Stimulated activated CD8-positive, alpha-beta memory T cell treated with anti-CD3 and anti-CD28 coated beads, Interleukin-12 subunit alpha, Interleukin-12 subunit beta, amount 100 ng/mL, for 24 hours (primary cell): ENCODE results near the gene TMUB1.

Experiments used
- DNase-seq: peaks from one replicate; pipeline ENCODE4 v3.0.0-alpha.2; 2020; ENCODE audit errors: extremely low read depth

TMUB1 gene

GRCh38 chr7:151085329-151085690 is 2.0 kb upstream of the TMUB1 start:
- no peak for DNase-seq

- no peak for DNase-seq
Observed at GRCh38 chr7:151083824-151084160, 499 bp upstream of the TMUB1 start.

GRCh38 chr7:151082141-151083070 is 887 bp downstream of the TMUB1 start:
- DNase-seq: no peak

GRCh38 chr7:151081170-151082101 is 1.9 kb downstream of the TMUB1 start:
- no peak for DNase-seq

GRCh38 chr7:151080522-151081169 is 2.6 kb downstream of the TMUB1 start, which contains the start of gene FASTK:
Gene FASTK (minus strand): TSS chr7:151080809. CDS start chr7:151080766, 43 bp downstream.
- DNase-seq: peak; percentile 71

- DNase-seq: no peak
Observed at GRCh38 chr7:151080067-151080521, 3.2 kb downstream of the TMUB1 start.

- no peak for DNase-seq
Observed at GRCh38 chr7:151079199-151079910, 3.9 kb downstream of the TMUB1 start.

GRCh38 chr7:151078233-151079040 is 4.9 kb downstream of the TMUB1 start:
- no peak for DNase-seq

GRCh38 chr7:151077705-151078232 is 5.5 kb downstream of the TMUB1 start:
- DNase-seq: no peak

- DNase-seq: no peak
Observed at GRCh38 chr7:151076863-151077704, 6.2 kb downstream of the TMUB1 start.

GRCh38 chr7:151075978-151076426 is 7.3 kb downstream of the TMUB1 start:
- DNase-seq: no peak

- DNase-seq: no peak
Observed at GRCh38 chr7:151075662-151075971, 7.7 kb downstream of the TMUB1 start.

- DNase-seq: no peak
Observed at GRCh38 chr7:151074817-151075661, 8.3 kb downstream of the TMUB1 start.

GRCh38 chr7:151073990-151074389 is 9.3 kb downstream of the TMUB1 start:
- DNase-seq: no peak

GRCh38 chr7:151071032-151071866 is 12.0 kb downstream of the TMUB1 start:
- DNase-seq: no peak

GRCh38 chr7:151070574-151070960 is 12.7 kb downstream of the TMUB1 start:
- DNase-seq: no peak

GRCh38 chr7:151069841-151070573 is 13.3 kb downstream of the TMUB1 start:
- DNase-seq: no peak
